Peyer's patch (tissue), 4 donors: ENCODE measurements around the gene GMCL2.

Experiments
- POLR2A ChIP-seq, 2 donors: fragments of 450-650 bp; IDR thresholded peaks; one replicate each; pipeline ENCODE4 v1.5.1; 2017; ENCODE audit warnings: antibody characterized with exemption in 2 of 2, mild to moderate bottlenecking in 2 of 2, moderate library complexity in 2 of 2
- TF ChIP-seq, protein P1 (sequence below), 6 experiments: fragments of 450-650 bp in 4 of 6; fragments of 200-600 bp in 2 of 6; sonication (generic) in 1 of 6; IDR thresholded peaks; one replicate each; pipeline ENCODE4 v1.5.1; 2017 to 2019; ENCODE audit warnings: antibody characterized with exemption in 6 of 6, mild to moderate bottlenecking in 3 of 6, moderate library complexity in 1 of 6

DNA sequence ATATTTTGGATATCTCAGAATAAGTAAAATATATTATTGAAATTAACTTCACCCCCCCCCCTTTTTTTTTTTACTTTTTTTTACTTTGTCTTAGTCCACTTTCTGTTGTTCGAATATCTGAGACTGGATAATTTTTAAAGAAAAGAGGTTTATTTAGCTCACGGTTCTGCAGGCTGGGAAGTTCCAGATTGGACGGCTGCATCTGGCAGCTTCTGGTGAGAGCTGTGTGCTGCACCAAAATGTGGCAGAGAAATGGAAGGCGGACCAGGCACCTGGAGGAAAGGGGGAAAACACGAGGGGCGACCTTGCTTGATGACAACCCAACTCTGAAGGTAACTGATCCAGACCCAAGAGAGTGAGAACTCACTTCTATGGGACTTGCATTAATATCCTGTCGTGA lies 5.6 kb upstream of the GMCL2 start:
- TF ChIP-seq, protein P1, sequence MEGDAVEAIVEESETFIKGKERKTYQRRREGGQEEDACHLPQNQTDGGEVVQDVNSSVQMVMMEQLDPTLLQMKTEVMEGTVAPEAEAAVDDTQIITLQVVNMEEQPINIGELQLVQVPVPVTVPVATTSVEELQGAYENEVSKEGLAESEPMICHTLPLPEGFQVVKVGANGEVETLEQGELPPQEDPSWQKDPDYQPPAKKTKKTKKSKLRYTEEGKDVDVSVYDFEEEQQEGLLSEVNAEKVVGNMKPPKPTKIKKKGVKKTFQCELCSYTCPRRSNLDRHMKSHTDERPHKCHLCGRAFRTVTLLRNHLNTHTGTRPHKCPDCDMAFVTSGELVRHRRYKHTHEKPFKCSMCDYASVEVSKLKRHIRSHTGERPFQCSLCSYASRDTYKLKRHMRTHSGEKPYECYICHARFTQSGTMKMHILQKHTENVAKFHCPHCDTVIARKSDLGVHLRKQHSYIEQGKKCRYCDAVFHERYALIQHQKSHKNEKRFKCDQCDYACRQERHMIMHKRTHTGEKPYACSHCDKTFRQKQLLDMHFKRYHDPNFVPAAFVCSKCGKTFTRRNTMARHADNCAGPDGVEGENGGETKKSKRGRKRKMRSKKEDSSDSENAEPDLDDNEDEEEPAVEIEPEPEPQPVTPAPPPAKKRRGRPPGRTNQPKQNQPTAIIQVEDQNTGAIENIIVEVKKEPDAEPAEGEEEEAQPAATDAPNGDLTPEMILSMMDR (IDR thresholded peaks at IDR 0.05) = no peak
- TF ChIP-seq POLR2A (IDR thresholded peaks at IDR 0.05) = no peak
